Muscle of back (tissue), 11 donors: Measurements from ENCODE around the gene USP9X. TPM values are rescaled to one million over a fixed set of nuclear protein-coding genes. Genes with fewer than 3 reads are reported as not detected.
"Not testable (repeated sequence)": the region's sequence is repeated elsewhere in the genome, so short reads cannot be mapped to it uniquely, and the experiment has no call there.

ENCODE experiments used
- DNase-seq, 3 donors: peaks; one replicate each; pipeline versions ENCODE4 v3.0.0 to v3.0.0-alpha.2; 2013
- polyA plus RNA-seq, 10 donors: library from polyadenylated mRNA; unstranded; fragments of 120-200 nt; gene quantifications; one replicate each; pipeline ENCODE4 v1.2.1, GENCODE V29; 2013; ENCODE audit not compliant: insufficient read length in 10 of 10

Gene USP9X
- polyA plus RNA-seq, 10 donors = 44.0 to 62.3 (median 50.8) TPM

DNA sequence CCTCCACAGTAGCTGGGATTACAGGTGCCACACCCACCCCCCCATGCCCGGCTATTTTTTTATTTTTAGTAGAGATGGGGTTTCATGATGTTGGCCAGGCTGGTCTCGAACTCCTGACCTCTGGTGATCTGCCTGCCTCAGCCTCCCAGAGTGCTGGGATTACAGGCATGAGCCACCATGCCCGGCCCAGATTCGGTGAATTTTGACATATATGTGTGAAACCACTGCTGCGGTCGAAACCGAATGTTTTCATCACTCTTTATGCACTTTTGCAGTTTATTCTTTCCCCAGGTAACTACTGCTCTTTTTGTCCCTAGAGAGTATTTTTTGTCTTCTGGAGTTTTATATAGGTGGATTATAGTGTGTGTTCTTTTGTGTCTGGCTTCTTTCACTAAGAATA lies 101.7 kb downstream of the USP9X start:
- not testable (repeated sequence) for DNase-seq

GRCh38 chrX:41189156-41189555 lies 103.9 kb downstream of the USP9X start:
- peak in 2 of 3 donors; percentile 7 to 17 for DNase-seq

GRCh38 chrX:41192880-41193279 lies 107.6 kb downstream of the USP9X start:
- no peak for DNase-seq

GRCh38 chrX:41198410-41198809 lies 113.2 kb downstream of the USP9X start:
- no peak for DNase-seq

DNA sequence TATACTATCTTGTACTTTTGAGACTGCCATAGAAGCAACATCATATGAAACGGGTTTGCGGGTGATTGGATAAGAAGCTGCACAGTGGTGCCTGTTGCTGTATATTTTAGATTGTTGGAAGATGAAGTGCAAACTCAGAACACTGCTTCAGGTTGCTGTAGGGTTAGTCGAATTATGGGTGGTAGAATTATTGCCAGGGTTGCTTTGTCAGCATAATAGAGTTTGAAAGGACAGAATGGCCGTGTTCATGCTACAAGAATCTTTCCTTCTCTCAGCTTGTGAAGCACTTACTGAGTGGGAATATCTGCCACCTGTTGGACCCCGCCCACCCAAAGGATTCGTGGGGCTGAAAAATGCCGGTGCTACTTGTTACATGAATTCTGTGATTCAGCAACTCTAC lies 115.5 kb downstream of the USP9X start:
- no peak for DNase-seq

GRCh38 chrX:41209853-41210252 lies 124.6 kb downstream of the USP9X start:
- DNase-seq = no peak

DNA sequence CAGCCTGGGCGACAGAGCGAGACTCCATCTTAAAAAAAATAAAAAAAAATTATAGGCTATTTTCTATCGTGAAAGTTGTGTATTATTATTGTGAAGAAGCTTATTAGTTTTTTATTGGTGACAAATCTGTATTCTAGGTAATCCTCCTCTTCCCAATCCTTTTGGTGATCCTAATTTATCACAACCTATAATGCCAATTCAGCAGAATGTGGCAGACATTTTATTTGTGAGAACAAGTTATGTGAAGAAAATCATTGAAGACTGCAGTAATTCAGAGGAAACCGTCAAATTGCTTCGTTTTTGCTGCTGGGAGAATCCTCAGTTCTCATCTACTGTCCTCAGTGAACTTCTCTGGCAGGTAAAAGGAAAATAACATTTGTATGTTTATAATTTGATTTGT lies 139.4 kb downstream of the USP9X start:
- no peak for DNase-seq

DNA sequence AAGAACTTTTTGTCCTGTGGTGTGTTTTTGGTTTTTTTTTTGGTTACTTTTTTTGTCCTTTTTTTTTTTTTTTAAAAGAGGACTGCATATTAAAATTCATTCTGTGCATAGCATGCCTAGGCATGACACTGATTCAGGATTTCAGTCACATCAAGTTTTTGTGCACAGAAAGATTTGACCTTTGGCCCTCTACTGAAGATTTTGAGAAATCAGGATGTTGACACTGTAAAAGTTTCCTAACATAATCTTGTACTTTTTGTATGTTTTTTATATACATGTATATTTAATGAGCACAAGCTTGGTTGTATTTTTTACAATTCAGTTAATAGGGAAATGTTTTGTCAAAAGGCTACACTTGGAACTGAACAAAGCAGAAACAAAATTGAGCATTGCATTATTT lies 148.7 kb downstream of the USP9X start:
- DNase-seq = no peak

GRCh38 chrX:41234471-41234870 lies 149.2 kb downstream of the USP9X start:
- not testable (repeated sequence) for DNase-seq

- no peak for DNase-seq
Measured at GRCh38 chrX:41234962-41235361, 149.7 kb downstream of the USP9X start.

DNA sequence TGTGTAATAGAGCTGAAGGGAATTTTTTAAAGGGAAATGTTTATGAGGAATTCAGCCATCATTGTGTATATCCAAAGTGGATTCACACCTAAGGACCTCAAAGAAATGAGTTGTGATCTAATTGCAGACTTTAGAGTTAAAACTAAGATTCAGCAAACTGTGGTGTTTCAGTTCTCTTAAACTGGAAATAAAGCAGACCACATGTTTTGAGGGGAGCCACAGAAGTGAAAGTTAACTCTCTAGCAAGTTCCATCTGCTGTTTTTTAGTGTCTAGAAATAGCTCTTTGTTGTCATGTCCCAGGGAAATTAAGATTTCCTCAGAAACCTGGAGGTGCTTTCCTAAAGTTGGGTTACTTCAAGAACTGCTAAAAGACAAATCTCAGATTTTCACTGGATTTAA lies 151.4 kb downstream of the USP9X start:
- peak in 2 of 3 donors; percentile 10 to 27 for DNase-seq

GRCh38 chrX:41240509-41240908 lies 155.3 kb downstream of the USP9X start:
- DNase-seq = peak in 1 of 3 donors; percentile 6

GRCh38 chrX:41241962-41242361 lies 156.7 kb downstream of the USP9X start:
- no peak for DNase-seq

- no peak for DNase-seq
Measured at GRCh38 chrX:41245641-41246040, 160.4 kb downstream of the USP9X start.

- DNase-seq = no peak
Measured at GRCh38 chrX:41250867-41251266, 165.6 kb downstream of the USP9X start.

DNA sequence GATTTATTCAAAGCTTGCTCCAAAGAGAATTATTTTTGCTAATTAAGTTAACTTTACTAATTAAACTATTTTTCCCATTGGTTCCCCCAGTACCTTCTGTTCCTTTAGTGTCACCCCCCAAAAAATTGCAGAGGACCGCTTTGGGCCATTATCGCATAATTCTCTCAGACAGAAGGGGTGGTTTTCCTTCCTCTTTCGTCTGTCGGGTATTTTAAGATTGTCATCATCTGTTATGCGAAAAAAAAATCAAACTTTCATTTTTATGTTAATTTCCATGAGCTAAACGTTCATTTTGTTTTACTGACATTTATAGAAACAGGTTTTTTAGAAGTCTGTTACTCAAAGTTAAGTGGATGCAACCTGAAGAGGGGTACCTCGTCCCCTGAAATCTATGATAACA lies 172.6 kb downstream of the USP9X start:
- DNase-seq = no peak

DNA sequence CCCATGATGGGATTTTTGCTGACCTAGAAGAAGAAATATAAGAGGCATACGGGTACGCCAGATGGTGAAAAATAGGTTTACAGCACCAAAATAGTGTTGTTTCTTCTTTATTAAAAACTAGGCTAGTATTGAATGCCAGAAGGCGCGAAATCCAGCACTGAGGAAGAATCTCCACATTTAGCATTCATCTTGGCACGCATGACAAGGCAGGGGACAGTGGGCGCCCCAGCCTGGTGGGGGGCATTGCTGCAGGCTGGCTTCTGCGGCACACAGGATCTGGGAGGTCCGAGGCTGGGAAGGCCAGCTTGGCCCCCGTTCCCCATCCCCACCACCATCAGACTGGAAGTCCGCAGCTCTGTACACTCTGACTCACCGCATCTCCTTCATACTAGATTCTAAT lies 173.0 kb downstream of the USP9X start:
- DNase-seq = no peak

GRCh38 chrX:41258871-41259270 lies 173.6 kb downstream of the USP9X start:
- no peak for DNase-seq

GRCh38 chrX:41259516-41259915 lies 174.3 kb downstream of the USP9X start:
- no peak for DNase-seq

- peak in 2 of 3 donors; percentile 28 to 33 for DNase-seq
Measured at GRCh38 chrX:41265615-41266014, 180.4 kb downstream of the USP9X start.

GRCh38 chrX:41273638-41274037 lies 188.4 kb downstream of the USP9X start:
- DNase-seq = peak in 1 of 3 donors; percentile 23

DNA sequence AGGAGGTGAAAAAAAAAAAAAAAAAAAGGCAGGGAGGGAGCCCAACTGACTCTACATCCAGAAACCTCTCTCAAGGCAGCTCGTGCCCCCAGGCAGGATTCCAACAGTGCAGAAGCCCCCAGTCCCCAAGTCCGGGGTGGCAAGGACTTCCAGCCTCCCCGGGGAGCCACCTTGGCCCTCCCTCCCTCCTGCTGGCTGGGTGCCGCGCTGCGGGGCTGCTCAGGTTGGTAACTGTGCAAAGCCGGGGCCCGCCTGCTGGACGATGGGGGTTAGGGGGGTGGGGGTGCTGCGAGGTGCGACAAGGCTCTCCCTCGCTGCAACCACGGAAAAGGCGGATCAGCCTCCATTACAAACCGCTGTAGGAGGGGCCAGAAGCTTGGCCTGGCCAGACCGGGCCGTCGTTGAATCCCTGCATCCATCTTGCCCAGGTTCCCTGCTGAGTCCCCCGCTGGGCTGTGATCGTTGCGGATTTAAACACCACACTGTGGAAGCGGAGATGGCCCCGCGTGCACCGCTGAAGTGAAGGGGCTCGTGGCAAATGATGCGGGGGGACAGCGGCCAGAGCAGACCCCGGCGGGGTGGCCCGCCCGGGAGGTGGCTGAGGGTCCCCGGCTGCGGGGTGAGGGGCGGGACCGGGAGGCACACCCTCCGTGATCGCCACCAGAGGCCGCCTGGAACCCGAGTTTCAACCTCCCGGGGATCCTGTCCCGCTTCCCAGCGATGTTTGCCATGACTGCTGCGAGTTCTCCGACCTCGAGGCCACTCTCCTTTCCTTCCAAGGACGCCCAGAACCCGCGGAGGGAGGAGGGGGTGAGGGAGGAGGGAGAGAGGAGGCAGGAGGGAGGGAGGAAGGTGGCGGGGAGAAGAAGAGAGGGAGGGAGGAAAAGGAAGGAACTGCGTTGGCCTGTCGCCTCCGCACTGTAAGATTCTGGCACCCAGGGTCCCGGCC lies 190.7 kb downstream of the USP9X start:
- peak; percentile 31 to 86 (median 63) for DNase-seq

GRCh38 chrX:41276661-41277506 lies 191.6 kb downstream of the USP9X start:
- DNase-seq = no peak
